Dermis blood vessel endothelial cell (primary cell): ENCODE data around the gene GSK3A. TPM values are rescaled to one million over a fixed set of nuclear protein-coding genes. Genes with fewer than 3 reads are reported as not detected.

Experiments used
- DNase-seq: peaks from one replicate; pipeline ENCODE4 v3.0.0; 2010
- total RNA-seq: library from RNA; depleted of rRNA; stranded (reverse); fragments of >200 nt; gene quantifications from 2 replicates; pipeline ENCODE4 v1.2.3, GENCODE V29; 2014

Gene GSK3A
- total RNA-seq = 16.7 and 28.0 TPM in 2 replicates

DNA sequence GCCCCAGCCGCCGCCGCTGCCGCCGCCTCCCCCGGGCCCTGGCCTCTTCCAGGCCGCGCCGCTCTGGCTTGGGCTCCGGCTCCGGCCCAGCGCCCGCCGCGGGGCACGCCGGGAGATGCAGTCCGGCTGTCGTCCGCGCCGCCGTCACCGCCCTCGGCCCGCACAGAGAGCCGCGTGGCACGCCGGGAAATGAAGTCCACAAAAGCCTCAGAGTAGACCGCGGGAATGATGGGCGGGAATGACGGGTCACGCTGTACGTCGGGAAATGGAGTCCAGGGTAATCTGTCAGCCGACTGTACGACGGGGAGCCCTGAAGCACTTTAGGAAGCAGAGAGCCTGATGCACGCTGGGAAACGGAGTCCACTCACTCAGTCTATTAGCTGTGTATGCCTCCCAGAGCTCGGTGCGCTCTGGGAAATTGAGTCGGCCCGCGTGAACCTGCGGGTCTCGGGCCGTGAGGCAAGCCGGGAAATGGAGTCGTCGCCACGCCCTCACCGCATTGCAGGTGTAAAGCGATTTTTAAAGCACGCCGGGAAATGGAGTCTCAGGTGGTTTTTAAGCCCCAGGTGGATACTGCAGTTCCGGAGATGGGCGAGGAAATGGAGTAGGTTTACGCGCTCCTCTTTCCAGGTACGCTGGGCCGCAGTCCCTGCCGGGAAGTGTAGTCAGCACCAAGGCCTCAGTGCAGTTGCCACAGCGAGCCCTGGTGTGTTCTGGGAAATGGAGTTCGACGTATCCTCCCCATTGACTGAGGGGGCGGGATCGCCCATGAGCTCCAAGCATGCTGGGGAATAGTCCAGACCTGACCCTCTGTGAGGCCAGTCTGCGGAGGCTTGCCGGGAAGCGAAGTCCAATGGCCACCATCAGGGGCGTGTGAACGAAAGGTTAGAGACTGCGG is at the start of gene GSK3A:
TSS of gene GSK3A (minus strand) at position 91 of the 898 bp plus-strand sequence. CDS start 137 bp downstream, outside the sequence.
- peak; percentile 99 for DNase-seq

DNA sequence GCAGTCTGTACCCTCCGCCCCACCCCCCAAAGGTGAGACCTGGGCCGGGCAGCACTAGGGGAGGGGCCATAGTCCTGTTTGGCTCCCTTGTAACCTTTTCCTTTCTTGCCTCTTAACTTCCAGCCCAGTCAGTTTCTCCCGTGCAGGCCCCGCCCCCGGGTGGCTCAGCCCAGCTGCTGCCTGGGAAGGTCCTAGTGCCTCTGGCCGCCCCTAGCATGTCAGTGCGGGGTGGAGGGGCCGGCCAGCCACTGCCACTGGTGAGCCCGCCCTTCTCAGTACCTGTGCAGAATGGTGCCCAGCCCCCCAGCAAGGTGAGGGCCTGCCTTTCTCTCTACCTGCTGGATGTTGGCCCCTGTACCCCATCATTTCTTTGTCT is 49.0 kb upstream of the GSK3A start:
- DNase-seq = no peak

DNA sequence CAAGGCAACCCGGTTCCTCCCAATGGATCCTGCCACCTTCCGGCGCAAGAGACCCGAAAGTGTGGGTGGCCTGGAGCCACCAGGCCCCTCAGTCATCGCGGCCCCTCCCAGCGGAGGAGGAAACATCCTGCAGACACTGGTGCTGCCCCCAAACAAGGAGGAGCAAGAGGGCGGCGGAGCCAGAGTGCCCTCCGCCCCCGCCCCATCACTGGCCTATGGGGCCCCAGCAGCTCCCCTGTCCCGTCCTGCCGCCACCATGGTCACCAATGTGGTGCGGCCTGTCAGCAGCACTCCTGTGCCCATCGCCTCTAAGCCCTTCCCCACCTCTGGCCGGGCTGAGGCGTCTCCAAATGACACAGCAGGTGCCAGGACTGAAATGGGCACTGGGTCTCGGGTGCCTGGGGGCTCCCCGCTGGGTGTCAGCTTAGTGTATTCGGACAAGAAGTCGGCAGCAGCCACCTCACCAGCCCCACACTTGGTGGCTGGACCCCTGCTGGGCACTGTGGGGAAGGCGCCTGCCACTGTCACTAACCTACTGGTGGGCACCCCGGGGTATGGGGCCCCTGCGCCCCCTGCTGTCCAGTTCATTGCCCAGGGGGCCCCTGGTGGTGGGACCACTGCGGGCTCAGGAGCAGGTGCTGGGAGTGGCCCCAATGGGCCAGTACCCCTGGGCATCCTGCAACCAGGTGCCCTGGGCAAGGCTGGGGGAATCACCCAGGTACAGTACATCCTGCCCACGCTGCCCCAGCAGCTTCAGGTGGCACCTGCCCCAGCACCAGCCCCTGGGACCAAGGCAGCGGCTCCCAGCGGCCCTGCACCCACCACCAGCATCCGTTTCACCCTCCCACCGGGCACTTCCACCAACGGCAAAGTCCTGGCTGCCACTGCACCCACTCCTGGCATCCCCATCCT is 48.4 kb upstream of the GSK3A start:
- peak; percentile 64 for DNase-seq

DNA sequence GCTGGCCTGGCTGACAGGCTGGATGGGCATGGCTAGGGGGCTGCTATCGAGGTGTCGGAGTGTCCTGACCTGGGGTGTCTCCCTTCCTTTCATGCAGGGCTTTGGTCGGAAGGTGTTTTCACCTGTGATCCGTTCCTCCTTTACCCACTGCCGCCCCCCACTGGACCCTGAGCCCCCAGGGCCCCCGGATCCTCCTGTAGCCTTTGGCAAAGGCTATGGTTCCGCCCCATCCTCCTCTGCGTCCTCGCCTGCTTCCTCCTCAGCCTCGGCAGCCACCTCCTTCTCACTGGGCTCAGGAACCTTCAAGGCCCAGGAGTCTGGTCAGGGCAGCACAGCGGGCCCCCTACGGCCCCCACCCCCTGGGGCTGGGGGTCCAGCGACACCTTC is 47.7 kb upstream of the GSK3A start:
- DNase-seq = no peak

DNA sequence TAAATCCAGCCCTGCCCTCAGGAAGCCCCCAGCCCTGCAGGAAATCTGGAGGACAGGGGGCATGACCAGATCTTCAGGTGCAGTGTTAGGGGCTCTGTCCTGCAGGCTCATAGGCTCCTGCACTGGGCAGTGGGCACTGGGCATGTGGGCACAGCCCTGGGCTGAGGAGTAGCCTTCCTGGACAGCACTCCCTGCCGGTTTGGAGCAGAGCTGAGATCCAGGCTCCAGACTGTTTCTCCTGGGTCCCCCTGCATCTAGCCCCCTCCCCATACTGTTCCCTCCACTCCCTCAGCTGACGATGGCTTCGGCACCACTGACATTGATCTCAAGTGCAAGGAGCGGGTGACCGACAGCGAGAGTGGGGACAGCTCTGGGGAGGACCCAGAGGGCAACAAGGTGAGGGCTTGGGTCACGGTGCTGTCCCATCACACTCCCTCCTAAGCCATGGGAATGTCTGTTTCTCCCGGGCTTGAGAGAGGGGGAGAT is 47.2 kb upstream of the GSK3A start:
- no peak for DNase-seq

DNA sequence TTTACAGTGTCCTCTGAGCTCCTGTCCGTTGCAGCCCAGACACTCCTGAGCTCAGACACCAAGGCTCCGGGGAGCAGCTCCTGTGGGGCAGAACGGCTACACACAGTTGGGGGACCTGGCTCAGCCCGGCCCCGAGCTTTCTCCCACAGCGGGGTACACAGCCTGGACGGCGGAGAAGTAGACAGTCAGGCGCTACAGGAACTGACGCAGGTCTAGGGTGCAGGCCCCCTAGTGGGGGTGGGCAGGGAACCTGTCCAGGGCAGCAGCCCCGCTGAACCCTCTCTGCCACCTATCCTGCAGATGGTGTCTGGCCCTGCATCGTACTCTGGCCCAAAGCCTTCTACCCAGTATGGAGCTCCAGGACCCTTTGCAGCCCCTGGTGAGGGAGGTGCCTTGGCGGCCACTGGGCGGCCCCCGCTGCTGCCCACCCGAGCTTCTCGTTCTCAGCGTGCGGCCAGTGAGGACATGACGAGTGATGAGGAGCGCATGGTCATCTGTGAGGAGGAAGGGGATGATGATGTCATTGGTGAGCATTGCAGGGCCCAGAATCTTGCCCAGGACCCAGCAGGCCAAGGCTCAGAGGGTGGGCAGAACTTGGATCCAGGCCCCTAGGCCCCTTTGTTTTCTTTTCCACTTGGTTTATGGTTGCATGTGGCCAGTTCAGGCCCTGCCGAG is 46.6 kb upstream of the GSK3A start:
- DNase-seq = no peak

DNA sequence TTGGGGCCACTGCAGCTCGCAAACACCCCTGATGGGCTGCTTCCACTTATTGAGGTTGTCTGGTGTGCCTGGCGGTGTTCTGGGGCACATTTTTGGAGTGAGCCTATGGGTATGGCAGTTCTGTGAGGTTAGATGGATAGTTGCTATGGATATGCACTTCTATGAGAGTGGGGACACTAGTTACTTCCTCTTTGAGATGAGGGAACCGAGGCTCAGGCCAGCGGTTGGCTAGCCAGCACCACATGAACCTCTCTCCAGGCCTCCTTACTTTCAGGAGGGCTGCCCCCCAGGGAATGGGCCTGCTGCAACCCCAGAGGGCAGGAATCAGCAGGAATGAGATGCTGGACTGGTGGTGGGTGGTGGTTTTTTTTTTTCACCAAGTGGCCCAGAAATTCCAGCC is 46.0 kb upstream of the GSK3A start:
- DNase-seq = no peak

DNA sequence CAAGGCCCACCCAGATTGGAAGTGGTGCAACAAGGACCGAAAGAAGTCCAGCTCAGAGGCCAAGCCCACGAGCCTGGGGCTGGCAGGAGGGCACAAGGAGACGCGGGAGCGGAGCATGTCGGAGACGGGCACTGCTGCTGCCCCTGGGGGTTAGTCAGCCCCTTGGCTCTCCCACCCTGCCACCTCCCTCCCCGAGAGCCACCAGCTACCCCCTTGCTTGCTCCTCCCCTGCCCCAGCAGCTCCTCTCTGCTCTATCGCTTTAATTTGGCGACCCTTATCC is 45.4 kb upstream of the GSK3A start:
- no peak for DNase-seq

DNA sequence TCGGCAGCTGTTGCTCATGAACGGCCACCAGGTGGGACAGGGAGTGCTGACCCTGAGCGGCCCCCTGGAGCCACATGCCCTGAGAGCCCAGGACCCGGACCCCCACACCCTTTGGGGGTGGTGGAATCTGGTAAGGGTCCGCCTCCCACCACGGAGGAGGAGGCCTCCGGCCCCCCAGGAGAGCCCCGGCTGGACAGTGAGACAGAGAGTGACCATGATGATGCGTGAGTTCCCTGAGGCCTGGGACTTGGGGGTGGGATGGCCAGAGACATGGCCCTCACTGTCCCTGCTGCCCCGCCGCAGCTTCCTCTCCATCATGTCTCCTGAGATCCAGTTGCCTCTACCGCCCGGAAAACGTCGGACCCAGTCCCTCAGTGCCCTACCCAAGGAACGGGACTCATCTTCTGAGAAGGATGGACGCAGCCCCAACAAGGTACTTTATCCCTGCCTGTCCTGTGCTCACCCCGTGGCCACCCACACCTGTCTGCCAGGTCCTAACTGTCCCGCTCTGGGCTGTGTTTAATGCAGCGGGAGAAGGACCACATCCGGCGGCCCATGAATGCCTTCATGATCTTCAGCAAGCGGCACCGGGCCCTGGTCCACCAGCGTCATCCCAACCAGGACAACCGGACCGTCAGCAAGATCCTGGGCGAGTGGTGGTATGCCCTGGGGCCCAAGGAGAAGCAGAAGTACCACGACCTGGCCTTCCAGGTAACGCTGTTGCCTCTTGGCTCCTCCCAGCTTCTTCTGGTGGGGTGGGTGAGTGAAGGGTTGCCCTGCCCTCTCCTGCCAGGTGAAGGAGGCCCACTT is 44.8 kb upstream of the GSK3A start:
- DNase-seq = no peak

DNA sequence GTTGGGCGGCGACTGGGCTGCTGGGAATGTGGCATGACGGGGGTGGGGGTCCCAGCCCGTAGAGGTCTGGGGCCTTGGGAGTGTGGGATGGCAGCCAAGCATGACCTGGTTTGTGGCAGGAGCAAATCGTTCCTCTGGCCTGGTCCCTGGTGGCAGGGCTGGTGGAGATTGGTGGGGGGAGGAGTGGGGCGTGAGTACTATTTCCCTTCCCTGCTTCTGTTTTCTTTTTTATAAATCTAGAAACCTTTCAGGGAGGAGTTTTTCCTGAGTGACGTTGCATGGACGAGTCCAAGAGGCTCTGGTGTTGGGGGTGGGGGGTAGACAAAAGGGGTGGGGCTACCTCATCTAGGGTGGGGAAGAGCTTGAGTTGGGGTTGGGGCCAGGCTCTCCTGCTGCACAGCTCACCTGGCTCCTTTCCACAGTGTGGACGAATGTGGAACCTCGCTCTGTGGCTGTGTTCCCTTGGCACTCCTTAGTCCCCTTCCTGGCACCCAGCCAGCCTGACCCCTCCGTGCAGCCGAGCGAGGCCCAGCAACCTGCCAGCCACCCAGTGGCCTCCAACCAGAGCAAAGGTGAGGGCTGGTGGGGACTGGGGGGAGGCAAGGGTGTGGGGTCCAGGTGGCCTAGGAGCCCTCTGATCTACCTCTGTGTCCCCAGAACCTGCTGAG is 44.1 kb upstream of the GSK3A start:
- peak; percentile 72 for DNase-seq

DNA sequence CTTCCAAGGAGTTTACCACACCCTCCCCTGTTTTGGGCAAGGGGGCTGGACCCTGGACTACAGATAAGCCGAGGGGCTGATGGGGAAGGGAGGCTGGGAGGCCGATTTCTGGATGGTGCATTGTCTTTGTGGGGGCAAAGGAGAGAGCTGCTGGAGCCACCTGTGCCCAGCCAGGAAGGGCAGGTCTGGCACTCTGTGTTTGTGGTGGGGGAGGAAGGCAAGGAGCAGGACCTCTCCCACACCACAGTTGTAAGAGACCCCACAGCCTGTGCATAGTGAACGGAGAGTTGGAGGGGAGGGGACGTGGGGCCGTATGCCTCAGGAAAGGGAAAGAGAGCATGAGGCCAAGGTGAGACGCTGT is 43.6 kb upstream of the GSK3A start:
- DNase-seq = no peak

DNA sequence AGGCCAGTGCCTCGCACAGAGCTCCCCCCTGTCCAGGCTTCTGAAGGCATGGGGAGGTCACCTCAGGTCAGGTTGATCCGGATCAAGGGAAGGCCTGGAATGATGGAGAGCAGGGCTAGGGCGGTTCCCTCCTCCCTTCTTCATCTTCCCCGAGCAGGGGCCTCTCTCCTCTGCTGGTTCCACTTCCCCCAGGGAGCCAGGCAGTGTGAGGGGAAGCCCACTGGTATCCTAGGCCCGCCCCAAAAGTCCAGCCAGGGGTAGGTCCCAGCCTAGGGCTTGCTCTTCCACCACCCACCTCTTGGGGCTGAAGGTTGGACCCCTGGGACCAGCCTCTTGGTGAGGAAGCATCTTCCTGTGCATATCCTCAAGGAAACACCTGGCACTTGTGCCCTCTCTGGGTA is 43.1 kb upstream of the GSK3A start:
- DNase-seq = peak; percentile 62

DNA sequence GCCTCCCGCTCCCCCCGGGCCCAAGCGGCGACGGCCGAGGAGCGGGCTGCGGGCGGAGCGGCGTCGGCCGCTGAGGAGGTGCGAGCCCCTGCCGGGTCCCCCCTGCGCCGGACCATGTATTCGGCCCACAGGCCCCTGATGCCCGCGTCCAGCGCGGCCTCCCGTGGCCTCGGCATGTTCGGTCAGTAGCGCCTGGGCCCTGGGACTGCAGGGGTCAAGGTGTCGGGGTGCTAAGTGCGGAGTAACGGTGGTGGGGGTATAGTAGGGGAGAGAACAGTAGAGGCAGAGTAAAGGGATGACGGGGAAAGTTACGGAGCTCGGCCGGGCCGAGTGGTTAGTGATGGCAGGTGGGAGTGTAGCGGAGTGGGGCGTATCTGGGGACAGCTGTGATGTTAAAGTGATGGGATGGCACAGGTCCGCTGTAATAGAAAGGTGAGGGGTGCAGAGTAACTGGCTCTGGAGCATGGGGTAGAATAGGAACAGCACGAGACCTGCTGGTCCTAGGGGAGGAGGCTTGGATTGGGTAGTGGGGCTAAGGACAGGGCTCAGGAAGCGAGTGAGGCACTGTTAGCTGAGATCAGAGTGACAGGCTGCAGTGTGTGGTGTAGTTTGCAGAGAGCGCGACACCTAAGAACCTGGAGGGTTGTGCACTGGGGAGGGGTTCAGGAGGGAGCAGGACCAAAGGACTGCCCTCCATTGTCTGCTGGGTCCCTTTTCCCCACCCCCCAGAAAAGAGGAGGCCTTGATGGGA is 42.4 kb upstream of the GSK3A start:
- DNase-seq = peak; percentile 30

DNA sequence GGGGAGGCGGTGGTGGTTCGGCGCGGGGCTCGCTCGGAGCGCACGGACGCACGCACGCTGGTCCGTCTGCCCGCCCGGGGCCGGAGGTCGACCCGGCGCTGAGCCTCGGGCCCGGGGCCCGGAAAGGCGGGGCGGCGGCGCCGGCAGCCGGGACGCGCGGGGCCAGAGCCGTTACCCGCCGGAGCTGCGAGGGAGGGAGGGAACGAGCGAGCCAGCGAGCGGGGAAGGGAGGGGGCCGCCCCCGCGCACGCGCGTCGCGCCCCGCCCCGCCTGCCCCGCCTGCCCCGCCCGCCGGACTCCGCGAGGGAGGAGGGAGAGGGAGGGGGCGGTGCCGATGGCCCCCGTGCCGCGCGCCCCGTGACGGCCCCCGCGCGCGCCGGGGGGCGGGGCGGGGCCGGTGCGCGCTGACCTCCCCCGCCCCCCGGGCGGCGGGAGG is 41.7 kb upstream of the GSK3A start:
- peak; percentile 78 for DNase-seq

DNA sequence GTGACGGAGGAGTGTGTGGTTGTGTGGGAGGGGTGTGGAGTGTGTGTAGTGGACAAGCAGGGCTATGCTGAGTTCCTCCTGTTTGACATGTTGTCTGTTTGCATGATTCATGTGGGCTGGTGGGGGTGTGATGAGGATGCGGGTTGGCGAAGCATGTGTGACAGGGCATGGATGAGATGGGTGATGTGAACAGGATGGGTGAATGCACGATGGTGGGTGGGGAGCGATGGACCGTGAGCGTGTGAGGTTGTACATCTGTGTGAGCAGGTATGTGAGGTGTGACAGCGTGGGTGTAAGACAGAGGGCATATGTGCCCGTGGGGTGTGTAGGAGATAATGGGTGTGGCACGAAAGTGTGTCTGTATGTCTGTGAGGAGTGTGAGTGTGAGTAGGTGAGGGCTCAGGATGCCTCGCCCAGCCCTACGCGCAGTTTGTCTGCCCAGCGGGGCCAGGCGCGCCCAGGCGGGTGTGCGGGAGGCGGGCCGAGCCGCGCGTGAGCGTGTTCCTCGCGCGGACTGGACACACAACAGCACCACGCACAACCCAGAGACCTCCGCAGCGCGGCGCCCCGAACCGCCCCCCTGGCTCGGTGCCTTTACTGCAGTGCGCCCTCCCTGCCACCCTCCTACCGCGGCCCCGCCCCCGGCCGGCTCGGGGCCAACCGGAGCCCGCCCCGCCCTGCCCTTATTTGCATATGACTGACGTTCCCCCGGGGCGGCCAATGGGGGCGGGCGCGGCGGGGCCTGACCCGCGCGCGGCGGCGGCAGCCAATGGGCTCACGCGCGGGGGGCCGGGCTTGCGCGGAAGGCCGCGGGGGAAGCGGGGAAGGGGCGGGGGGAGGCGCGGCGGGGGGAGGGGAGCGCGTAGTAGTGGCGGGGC is 41.0 kb upstream of the GSK3A start:
- peak; percentile 95 for DNase-seq

DNA sequence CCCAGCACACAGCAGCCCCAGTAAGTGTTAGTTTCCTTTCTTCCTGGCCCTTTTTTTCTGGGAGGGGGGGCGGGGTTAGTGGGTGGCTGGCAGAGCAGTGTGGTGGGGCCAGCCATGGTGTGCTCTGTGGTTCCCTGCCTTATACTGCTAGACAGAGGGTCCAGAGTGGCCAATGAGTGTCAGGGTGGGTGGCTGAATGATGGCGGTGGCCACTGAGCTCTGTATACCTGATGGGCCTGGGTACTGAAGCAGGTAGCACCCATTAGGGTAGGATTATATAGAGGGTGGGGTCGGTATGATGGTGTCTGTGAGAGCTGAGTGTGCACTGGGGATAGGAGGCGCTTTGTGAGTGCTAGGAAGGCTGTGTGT is 40.4 kb upstream of the GSK3A start:
- DNase-seq = no peak

DNA sequence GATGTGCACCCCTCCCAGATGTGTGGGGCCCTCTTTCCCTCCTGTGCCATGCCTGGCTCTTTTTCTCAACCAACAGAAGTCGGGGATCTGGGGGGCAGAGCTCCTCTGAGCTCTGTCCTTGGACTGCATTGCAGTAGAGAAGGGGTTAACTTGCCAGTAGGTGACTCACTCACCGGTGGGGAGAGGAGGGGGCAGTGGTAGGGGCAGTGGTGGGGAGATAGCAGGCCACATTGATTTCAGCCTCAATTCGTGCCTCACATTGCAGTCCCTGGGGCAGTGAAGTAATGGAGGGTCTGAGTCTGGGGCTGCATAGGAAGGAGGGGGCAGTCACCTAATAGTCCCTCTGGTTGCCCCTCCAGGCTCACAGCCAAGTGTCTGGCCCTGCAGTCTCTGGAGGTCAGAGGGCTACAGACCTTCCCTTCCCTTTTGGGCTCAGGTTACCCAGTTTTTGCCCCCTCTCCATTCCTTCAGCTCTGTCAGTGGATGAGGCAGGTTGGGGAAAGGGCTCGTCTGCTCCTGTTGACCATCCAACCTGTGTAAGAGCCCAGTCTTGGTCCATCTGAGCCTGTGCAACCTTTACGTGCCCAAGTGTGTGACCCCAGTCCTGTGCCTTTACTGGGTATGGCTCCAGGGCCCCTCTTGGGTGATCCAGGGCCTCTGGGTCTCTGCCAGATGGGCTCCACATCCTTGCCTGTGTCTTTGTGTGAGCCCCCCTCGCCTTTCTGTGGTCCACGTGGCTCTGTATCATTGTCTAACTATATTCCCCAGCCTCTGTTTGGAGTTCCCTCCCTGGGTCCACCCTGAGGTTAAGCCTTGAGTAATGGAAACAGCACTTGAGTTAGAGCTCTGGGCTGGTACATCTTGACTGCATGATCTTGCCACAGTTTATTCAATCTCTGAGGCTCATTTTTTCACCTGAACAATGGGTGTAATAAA is 39.7 kb upstream of the GSK3A start:
- DNase-seq = peak; percentile 66

DNA sequence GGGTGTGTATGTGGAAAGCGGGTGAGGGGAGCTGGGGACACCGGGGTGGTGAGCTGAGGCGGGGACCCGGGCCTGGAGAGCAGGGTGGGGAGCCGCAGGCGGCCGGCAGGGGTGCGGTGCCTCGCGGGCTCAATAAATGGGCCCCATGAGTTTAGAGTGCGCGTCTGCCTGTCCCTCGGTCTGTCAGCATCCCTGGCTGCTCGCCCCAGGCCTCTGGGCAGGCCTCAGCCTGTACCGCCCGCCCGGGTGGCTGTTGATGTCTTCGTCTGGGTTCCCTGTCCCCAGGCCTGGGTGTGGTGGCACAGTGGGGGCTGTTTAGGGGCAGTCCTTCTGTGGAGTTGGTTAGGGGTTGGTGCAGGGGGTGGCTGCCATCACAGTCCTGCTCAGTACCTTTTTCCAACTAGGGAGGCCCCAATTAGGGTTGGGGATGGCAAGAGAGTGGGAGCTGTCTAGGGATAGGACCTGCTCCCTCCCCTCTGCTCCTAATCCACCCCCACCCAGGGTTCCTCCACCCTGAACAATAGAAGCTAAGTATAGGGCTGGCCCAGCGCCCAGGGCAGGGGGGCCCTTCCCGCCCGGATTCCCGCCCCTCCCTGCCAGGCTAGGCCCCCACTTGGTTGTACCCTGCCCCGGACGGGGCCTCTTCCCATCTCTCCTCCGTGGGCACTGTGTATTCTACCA is 38.9 kb upstream of the GSK3A start:
- DNase-seq = peak; percentile 75
